ENCODE measurements around the gene TBC1D2B.

GRCh38 chr15:78090422-78091063, 13.0 kb upstream of the TBC1D2B start:
- TF ChIP-seq CTCF (IDR thresholded peaks at IDR 0.05; ENCODE audit: low read depth, low read length, missing input control) (no peak), GABPA (IDR thresholded peaks at IDR 0.05 in 1 of 2, conservative IDR thresholded peaks at IDR 0.05 in 1 of 2) (no peak), REST (IDR thresholded peaks at IDR 0.05) (no peak), EGR1 (IDR thresholded peaks at IDR 0.05; ENCODE audit: low read depth in 2 of 2) (no peak), RAD21 (IDR thresholded peaks at IDR 0.05) (no peak), ATF3 (IDR thresholded peaks at IDR 0.05) (no peak), SP1 (IDR thresholded peaks at IDR 0.05) (no peak), ZBTB33 (IDR thresholded peaks at IDR 0.05) (no peak), YY1 (IDR thresholded peaks at IDR 0.05) (no peak), NR2F2 (IDR thresholded peaks at IDR 0.05) (no peak), MAX (IDR thresholded peaks at IDR 0.05) (no peak), RXRA (IDR thresholded peaks at IDR 0.05) (no peak), TAF1 (conservative IDR thresholded peaks at IDR 0.05) (no peak), FOXA1 (IDR thresholded peaks at IDR 0.05) (no peak)

Data from liver (tissue), 3 donors.